Measurements from ENCODE around the gene DMRTC1B. TPM values are rescaled to one million over a fixed set of nuclear protein-coding genes. Genes with fewer than 3 reads are reported as not detected.
"Not testable (repeated sequence)": the region's sequence is repeated elsewhere in the genome, so short reads cannot be mapped to it uniquely, and the experiment has no call there.

DMRTC1B gene, protein sequence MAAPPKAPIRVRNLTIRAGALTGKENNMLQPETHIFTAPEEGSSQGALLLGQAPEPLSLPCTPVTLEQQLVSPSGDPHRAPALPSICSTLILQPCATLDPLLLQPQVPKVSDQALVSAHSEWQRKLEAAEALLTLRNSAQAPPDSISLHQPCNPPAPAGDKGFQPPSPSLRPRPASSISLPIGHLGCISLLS
- not detected for total RNA-seq
- 0.92 TPM for polyA plus RNA-seq

DNA sequence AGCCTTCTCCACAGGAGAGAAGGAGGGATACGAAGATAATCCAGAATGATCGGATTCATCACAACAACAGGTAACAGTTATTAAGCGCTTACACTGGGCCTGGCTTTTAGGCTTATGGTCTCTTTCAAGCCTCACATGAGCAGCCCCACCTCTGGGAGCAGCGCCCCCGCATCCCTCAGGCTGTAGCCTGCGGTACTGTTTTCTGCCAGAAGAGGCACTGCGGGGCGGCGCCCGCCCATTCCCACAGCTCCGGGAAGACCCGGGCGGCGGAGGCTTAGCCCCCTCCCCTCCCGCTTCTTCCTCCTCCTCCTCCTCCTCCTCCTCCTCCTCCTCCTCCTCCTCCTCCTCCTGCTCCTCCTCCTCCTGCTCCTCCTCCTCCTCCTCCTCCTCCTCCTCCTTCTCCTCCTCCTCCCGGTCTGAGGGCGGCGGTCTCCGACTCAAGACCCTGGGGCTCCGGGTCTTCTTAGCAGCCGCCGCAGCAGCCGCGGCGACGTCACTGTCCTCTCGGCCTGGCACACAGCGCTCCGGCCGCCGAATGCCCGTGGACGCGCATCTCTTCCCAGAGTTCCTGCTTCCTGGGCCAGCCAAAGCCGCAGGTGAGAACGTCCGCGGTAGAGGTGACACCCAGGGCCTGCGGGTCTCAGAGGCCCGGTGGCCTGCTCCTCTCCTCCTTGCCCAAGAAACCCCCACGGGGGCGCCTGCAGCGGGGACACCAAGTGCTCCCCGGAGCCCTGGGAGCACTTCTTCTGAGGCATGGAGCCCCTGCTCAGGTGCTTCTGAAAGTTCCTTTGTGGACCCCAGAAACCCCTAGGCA lies at the start of gene DMRTC1B:
DMRTC1B (plus strand) TSS at position 238 of the 814 bp plus-strand sequence. CDS start 68,246 bp downstream, outside the sequence.
- H3K9me3 Mint-ChIP-seq; H3K4me1 ChIP-seq (ENCODE audit: insufficient read depth, low read length); H3K36me3 Mint-ChIP-seq; H3K27ac ChIP-seq (ENCODE audit: low read depth, low read length); H3K4me3 ChIP-seq (ENCODE audit: low read length); H3K4me3 Mint-ChIP-seq; H3K4me1 Mint-ChIP-seq; H3K27me3 Mint-ChIP-seq; H3K36me3 ChIP-seq (ENCODE audit: insufficient read depth, low read length); H3K9me3 ChIP-seq (ENCODE audit: low read length); DNase-seq; POLR2A ChIA-PET; H3K27me3 ChIP-seq (ENCODE audit: insufficient read depth, low read length, poor library complexity, severe bottlenecking); CTCF ChIA-PET; H3K27ac Mint-ChIP-seq: not testable (repeated sequence)

DNA sequence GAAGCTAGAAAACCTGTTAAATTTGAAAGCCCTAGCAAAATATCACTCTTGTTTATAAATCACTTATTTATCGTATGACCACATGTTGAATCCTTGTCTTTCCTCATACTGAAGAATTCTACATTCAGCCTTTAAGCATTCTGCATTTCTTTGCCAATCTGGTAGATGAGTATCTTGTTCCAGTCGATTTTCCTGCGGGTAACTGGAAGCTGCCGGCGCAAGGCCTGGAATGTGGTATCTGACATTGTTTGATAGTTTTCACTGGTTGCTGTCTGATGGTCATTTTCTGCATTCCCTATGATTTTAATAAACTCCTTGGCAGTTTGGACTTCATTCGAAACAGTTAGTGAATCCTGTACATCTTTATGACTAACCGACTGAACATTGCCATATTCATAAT lies 48.8 kb upstream of the DMRTC1B start:
- Mint-ChIP-seq H3K27me3 (peaks cover 0 to 17% of the 10 kb centered on the region in 2 donors), H3K27ac (no peak overlapping the region), H3K4me3 (no peak overlapping the region), H3K9me3 (no peaks in the 10 kb centered on the region), H3K36me3 (no peaks in the 10 kb centered on the region), H3K4me1 (no peaks in the 10 kb centered on the region)
- Histone ChIP-seq H3K4me3 (ENCODE audit: low read length) (no peak overlapping the region), H3K9me3 (ENCODE audit: low read length) (no peaks in the 10 kb centered on the region), H3K27ac (ENCODE audit: low read depth, low read length) (no peak overlapping the region), H3K4me1 (ENCODE audit: insufficient read depth, low read length) (no peaks in the 10 kb centered on the region), H3K36me3 (ENCODE audit: insufficient read depth, low read length) (no peaks in the 10 kb centered on the region), H3K27me3 (ENCODE audit: insufficient read depth, low read length, poor library complexity, severe bottlenecking) (no peaks in the 10 kb centered on the region)
- no peak for DNase-seq
- ChIA-PET POLR2A (no interaction called here), CTCF (no interaction called here)

DNA sequence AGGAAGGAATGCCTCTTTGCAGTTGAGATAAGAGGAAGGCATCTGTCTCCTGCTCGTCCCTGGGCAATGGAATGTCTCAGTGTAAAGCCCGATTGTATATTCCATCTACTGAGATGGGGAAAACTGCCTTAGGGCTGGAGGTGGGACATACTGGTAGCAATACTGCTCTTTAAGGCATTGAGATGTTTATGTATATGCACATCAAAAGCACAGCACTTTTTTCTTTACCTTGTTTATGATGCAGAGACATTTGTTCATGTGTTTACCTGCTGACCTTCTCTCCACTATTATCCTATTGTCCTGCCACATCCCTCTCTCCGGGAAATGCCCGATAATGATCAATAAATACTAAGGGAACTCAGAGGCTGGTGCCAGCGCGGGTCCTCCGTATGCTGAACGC lies 43.1 kb upstream of the DMRTC1B start:
- H3K4me3 ChIP-seq (ENCODE audit: low read length); H3K27ac Mint-ChIP-seq; H3K4me1 Mint-ChIP-seq; H3K27ac ChIP-seq (ENCODE audit: low read depth, low read length); POLR2A ChIA-PET; H3K27me3 ChIP-seq (ENCODE audit: insufficient read depth, low read length, poor library complexity, severe bottlenecking); CTCF ChIA-PET; H3K9me3 ChIP-seq (ENCODE audit: low read length); H3K36me3 Mint-ChIP-seq; H3K4me1 ChIP-seq (ENCODE audit: insufficient read depth, low read length); H3K36me3 ChIP-seq (ENCODE audit: insufficient read depth, low read length); H3K9me3 Mint-ChIP-seq; H3K4me3 Mint-ChIP-seq; DNase-seq: not testable (repeated sequence)
- H3K27me3 Mint-ChIP-seq: peaks cover 21 to 40% of the 10 kb centered on the region in 2 donors

DNA sequence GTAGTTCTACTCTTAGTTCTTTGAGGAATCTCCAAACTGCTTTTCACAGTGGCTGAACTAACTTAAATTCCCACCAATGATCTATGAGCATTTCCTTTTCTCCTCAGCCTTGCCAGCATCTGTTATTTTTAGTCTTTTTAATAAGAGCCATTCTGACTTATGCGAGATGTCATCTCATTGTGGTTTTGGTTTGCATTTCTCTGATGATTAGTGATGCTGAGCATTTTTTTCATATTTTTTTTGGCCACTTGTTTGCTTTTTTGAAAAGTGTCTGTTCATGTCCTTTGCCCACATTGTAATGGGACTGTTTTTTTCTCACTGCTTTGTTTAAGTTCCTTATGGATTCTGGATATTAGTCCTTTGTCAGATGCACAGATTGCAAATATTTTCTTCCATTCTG lies 41.1 kb upstream of the DMRTC1B start:
- Histone ChIP-seq H3K4me1 (ENCODE audit: insufficient read depth, low read length) (no peaks in the 10 kb centered on the region), H3K27ac (ENCODE audit: low read depth, low read length) (no peak overlapping the region), H3K36me3 (ENCODE audit: insufficient read depth, low read length) (no peaks in the 10 kb centered on the region), H3K4me3 (ENCODE audit: low read length) (no peak overlapping the region), H3K27me3 (ENCODE audit: insufficient read depth, low read length, poor library complexity, severe bottlenecking) (no peaks in the 10 kb centered on the region), H3K9me3 (ENCODE audit: low read length) (no peaks in the 10 kb centered on the region)
- no peak for DNase-seq
- Mint-ChIP-seq H3K27me3 (peaks cover 21 to 41% of the 10 kb centered on the region in 2 donors), H3K4me3 (no peak overlapping the region), H3K36me3 (no peaks in the 10 kb centered on the region), H3K27ac (no peak overlapping the region), H3K9me3 (peaks cover 0 to 2% (median 0%) of the 10 kb centered on the region in 5 donors), H3K4me1 (no peaks in the 10 kb centered on the region)
- CTCF ChIA-PET: no interaction called here
- POLR2A ChIA-PET: no interaction called here

DNA sequence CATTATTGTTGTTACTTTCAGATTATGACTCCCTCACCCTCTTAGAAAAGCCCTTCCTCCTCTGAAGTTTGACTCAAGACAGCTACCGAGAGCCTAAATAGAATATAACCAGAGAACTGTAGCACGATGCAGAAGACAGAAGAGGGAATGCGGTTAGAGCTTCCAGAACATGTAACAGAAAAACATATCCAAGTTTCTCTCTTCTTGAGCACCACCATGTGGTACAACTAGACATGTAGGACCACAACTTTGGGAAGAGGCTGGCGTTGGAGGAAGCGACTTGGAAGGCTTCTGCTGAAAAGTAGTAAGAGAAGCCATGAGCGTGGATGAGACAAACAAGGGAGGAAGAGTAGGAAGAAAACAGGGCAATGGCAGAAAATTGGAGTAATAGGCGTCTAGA lies 31.1 kb upstream of the DMRTC1B start:
- H3K36me3 ChIP-seq (ENCODE audit: insufficient read depth, low read length); H3K36me3 Mint-ChIP-seq; H3K27me3 ChIP-seq (ENCODE audit: insufficient read depth, low read length, poor library complexity, severe bottlenecking); DNase-seq; H3K9me3 ChIP-seq (ENCODE audit: low read length); H3K27me3 Mint-ChIP-seq; POLR2A ChIA-PET; H3K27ac Mint-ChIP-seq; H3K9me3 Mint-ChIP-seq; H3K4me1 Mint-ChIP-seq; CTCF ChIA-PET; H3K4me3 Mint-ChIP-seq; H3K4me3 ChIP-seq (ENCODE audit: low read length); H3K27ac ChIP-seq (ENCODE audit: low read depth, low read length); H3K4me1 ChIP-seq (ENCODE audit: insufficient read depth, low read length): not testable (repeated sequence)

DNA sequence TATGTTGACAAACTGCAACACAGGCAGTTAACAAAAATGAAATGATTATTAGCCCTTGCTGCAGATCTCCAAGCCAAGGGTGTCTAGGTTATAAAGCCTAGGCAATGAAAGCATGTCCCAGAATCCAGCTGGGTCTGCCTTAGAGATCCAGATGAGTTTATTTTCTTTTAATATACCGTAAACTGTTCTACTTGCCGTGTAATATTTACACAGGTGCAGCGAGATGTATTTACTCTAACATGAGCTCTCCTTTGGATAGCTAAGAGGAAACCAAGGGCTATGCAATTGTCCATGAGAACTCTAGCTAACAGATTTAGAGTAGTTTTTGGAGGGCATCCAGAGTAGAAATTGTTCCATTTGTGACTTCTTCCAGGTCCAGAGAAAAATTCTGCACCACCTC lies 28.1 kb upstream of the DMRTC1B start:
- H3K27me3 Mint-ChIP-seq; H3K27me3 ChIP-seq (ENCODE audit: insufficient read depth, low read length, poor library complexity, severe bottlenecking); H3K4me1 ChIP-seq (ENCODE audit: insufficient read depth, low read length); CTCF ChIA-PET; H3K9me3 ChIP-seq (ENCODE audit: low read length); H3K27ac ChIP-seq (ENCODE audit: low read depth, low read length); H3K4me3 Mint-ChIP-seq; H3K9me3 Mint-ChIP-seq; H3K27ac Mint-ChIP-seq; H3K4me3 ChIP-seq (ENCODE audit: low read length); DNase-seq; H3K36me3 ChIP-seq (ENCODE audit: insufficient read depth, low read length); H3K36me3 Mint-ChIP-seq; H3K4me1 Mint-ChIP-seq; POLR2A ChIA-PET: not testable (repeated sequence)

DNA sequence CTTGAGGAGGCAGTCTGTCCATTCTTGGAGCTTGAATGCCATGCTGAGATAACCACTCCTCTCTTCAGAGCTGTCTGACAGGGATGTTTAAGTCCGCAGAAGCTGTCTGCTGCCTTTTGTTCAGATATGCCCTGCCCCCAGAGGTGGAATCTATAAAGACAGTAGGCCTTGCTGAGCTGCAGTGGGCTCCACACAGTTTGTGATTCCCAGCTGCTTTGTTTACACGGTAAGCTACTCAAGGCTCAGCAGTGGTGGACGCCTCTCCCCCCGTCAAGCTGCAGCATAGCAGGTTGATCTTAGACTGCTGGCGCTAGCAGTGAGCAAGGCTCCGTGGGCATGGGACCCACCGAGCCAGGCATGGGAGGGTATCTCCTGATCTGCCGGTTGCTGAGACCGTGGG lies 16.2 kb upstream of the DMRTC1B start:
- H3K9me3 ChIP-seq (ENCODE audit: low read length); H3K4me3 ChIP-seq (ENCODE audit: low read length); H3K27me3 Mint-ChIP-seq; H3K4me1 ChIP-seq (ENCODE audit: insufficient read depth, low read length); POLR2A ChIA-PET; H3K27me3 ChIP-seq (ENCODE audit: insufficient read depth, low read length, poor library complexity, severe bottlenecking); H3K4me3 Mint-ChIP-seq; CTCF ChIA-PET; H3K36me3 Mint-ChIP-seq; H3K4me1 Mint-ChIP-seq; H3K9me3 Mint-ChIP-seq; H3K27ac ChIP-seq (ENCODE audit: low read depth, low read length); H3K27ac Mint-ChIP-seq; H3K36me3 ChIP-seq (ENCODE audit: insufficient read depth, low read length); DNase-seq: not testable (repeated sequence)

DNA sequence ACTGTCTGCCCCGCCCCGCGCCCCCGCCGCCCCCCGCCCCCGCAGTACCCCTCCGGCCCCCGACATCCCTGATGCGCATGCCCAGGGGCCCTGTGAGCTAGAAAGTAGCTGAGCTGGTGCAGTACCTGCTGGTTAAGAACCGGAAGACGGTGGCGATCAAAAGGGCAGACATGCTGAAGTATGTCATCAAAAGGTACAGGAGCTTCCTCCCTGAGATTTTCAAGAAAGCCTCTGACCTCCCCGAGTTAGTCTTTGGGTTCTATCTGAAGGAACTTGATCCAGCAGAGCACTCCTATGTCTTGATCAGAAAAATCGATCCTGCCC lies 739 bp downstream of the DMRTC1B start:
- H3K4me3 Mint-ChIP-seq; H3K27me3 ChIP-seq (ENCODE audit: insufficient read depth, low read length, poor library complexity, severe bottlenecking); H3K9me3 ChIP-seq (ENCODE audit: low read length); H3K4me1 Mint-ChIP-seq; H3K4me3 ChIP-seq (ENCODE audit: low read length); H3K4me1 ChIP-seq (ENCODE audit: insufficient read depth, low read length); H3K36me3 ChIP-seq (ENCODE audit: insufficient read depth, low read length); CTCF ChIA-PET; POLR2A ChIA-PET; H3K27me3 Mint-ChIP-seq; H3K27ac Mint-ChIP-seq; H3K36me3 Mint-ChIP-seq; H3K27ac ChIP-seq (ENCODE audit: low read depth, low read length); H3K9me3 Mint-ChIP-seq; DNase-seq: not testable (repeated sequence)

DNA sequence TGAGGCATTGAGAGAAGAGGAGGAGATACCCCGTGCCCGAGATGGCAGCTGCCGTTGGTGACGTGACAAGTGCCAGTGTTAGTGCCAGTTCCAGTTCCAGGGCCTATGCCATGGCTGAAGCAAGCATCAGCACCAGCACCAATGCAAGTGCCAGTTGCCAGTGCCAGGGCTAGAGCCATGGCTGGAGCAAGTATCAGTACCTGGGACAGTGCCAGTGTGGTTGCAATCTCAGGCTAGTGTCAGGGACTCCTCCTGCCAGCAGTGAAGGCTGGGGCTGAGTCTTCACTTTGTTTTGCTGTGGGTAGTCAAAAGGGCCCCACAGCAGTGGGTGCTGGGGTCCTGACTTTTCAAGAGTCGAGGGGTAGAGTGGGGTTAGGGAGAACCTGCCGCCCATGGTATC lies 1.5 kb downstream of the DMRTC1B start:
- H3K27ac Mint-ChIP-seq; H3K4me1 Mint-ChIP-seq; CTCF ChIA-PET; H3K36me3 Mint-ChIP-seq; H3K4me3 ChIP-seq (ENCODE audit: low read length); H3K4me1 ChIP-seq (ENCODE audit: insufficient read depth, low read length); H3K27me3 ChIP-seq (ENCODE audit: insufficient read depth, low read length, poor library complexity, severe bottlenecking); H3K36me3 ChIP-seq (ENCODE audit: insufficient read depth, low read length); H3K27ac ChIP-seq (ENCODE audit: low read depth, low read length); H3K9me3 ChIP-seq (ENCODE audit: low read length); H3K9me3 Mint-ChIP-seq; DNase-seq; H3K4me3 Mint-ChIP-seq; H3K27me3 Mint-ChIP-seq; POLR2A ChIA-PET: not testable (repeated sequence)
